AG08395 (cell line): Measurements from ENCODE around the gene TRIM45.

Experiments used
- DNase-seq: peaks from one replicate; pipeline ENCODE4 v3.0.0; 2012; ENCODE audit warnings: mixed read lengths, low spot score

TRIM45 gene

DNA sequence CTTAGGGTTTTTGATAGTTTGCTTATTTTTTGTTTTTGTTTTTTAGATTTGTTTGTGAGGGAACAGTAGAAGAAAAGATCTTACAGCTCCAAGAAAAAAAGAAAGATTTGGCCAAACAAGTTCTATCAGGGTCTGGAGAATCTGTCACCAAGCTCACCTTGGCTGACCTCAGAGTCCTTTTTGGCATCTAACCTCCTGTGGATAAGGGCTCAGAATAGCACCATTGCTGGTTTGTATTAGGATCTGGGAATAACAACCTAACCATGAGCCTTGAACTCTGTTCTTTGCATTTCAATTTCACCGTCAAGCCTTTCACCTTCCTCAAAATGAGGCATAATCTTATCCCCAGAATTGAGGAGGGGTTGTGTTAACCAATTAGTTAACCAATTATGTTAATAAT lies 20.2 kb downstream of the TRIM45 start:
- no peak for DNase-seq

- DNase-seq = no peak
These were observed 23.2 kb downstream of the TRIM45 start for GRCh38 chr1:117098287-117098890.

DNA sequence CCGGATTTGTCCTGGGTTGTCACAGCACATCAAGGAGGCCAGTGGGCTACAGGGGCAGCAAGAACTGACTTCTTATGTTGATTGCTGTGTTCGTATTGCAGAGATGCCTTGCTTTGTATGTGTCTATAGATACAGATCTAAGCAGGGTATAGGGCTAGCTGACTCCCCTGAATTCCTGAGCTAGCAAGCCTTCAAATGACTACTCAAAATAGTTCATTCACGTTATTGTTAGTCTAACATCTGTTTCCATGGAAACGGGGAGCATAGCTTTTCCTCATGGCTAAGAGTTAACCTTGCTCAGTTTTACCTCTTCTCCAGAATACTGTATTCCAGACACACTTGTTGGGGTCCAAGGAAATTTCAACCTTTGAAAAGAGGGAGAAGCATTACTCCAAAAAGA lies 24.1 kb downstream of the TRIM45 start:
- no peak for DNase-seq

DNA sequence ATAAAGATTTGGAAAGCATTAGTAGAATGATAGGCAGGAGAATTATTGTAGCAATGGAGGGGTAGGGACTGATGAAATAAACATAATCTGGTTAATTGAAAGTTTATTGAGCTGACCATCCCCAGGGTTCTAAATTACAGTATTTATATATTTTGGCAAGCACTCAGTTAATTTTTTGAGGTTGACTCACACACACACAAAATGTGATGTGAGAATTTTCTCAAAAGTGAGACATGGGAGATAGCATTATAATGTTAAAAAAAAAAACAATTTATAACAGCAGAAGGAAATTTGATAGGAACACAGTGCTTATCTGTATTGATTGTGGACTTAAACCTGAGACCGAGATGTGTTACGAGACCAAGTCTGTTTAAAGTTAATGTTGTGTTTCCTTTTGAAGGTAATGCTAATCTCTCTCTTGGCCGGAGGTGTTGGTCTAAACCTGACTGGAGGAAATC lies 24.6 kb downstream of the TRIM45 start:
- DNase-seq = no peak

GRCh38 chr1:117094841-117095604 lies 26.5 kb downstream of the TRIM45 start:
- DNase-seq = peak; percentile 62

GRCh38 chr1:117093870-117094621 lies 27.5 kb downstream of the TRIM45 start:
- peak; percentile 45 for DNase-seq

GRCh38 chr1:117093091-117093534 lies 28.4 kb downstream of the TRIM45 start:
- DNase-seq = peak; percentile 86

DNA sequence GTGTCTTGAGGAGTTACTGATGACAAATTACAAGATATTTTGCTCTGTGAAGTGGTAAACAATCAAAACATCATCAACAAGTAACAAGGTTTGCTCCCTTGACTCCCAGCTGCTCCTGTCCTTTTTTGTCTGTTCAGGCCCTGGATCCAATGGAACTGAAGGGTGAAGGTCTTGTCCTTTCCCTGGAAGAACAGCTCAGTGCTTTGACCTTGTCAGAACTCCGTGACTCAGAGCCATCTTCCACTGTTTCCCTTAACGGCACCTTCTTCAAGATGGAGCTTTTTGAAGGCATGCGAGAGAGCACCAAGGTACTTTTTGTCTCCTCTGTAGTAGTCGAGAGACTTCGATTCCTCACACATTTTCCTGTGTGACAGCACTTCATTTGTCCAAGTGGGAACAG lies 29.0 kb downstream of the TRIM45 start:
- no peak for DNase-seq

- DNase-seq = no peak
These were observed 31.6 kb downstream of the TRIM45 start for GRCh38 chr1:117089996-117090395.

DNA sequence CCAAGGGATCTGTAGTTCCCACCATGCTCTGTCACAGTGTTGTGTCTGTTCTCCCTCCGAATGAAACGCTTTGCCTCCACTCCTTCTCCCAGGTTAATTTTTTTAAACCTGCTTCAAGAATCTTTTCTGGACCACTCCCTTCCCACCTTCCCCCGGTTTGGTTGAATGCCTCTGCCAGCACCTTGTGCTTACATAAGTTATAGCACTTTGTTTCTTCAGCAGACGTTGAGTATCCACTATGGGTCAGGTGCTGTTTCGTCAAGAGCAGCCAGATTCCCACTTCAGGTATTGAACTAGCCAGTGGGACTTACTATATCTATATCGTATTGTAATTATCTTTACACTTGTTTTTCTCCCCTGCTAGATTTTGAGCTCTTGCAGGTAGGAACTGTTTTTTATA lies 33.9 kb downstream of the TRIM45 start:
- DNase-seq = no peak

DNA sequence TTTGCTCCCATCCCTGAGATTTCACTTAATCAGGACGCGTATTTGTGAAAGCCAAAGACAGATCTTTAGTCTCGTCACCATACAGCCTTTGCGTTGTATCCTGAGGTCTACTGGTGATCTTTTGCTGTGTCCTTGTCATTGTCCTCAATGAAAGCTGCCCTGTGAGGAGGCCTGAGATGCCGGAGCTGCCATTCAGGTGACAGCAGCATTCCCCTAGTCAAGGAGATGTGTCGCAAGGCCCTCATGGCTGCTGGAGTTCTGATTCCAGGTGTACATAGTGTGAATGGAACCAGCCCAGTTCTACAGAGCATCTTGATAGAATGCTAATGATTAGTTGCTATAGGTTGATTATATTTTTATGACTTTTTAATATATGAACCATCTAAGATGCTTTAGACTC lies 37.3 kb downstream of the TRIM45 start:
- DNase-seq = no peak

DNA sequence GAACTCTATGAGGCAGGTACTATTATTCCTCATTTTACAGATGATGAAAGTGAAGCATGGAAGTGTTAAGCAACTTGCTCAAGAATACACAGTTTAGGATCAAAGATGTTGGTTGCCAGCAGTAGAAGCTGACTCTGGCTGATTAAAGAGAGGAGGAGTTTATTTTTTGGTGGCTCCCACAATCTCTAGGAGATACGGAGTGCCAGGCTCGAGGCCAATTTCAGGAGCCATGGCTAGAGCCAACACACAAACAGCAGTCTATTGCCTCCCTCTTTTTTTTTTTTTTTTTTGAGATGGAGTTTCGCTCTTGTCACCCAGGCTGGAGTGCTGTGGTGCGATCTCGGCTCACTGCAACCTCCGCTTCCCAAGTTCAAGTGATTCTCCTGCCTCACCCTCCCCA lies 41.8 kb downstream of the TRIM45 start:
- no peak for DNase-seq

- peak; percentile 68 for DNase-seq
These were observed 44.3 kb downstream of the TRIM45 start for GRCh38 chr1:117077267-117077666.

- DNase-seq = no peak
These were observed 44.9 kb downstream of the TRIM45 start for GRCh38 chr1:117076648-117077047.

DNA sequence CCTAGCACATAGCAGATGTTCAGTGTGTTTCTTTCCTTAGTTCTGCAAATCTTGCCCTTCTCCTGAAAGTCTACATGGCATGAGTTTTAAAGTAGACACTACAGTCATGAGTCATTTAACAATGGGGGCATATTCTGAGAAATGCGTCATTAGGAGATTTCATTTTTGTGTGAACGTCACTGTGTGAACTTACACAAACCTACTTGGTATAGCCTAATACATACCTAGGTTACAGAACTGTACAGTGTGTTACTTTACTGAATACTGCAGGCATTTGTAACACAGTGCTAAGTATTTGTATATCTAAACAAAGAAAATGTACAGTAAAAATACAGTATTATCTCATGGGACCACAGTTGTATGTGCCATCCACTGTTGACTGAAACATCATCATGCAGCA lies 51.4 kb downstream of the TRIM45 start:
- no peak for DNase-seq

GRCh38 chr1:117069220-117069844 lies 52.2 kb downstream of the TRIM45 start:
- no peak for DNase-seq

- no peak for DNase-seq
These were observed 53.0 kb downstream of the TRIM45 start for GRCh38 chr1:117068580-117068979.

GRCh38 chr1:117067533-117068370 lies 53.8 kb downstream of the TRIM45 start:
- DNase-seq = peak; percentile 82

DNA sequence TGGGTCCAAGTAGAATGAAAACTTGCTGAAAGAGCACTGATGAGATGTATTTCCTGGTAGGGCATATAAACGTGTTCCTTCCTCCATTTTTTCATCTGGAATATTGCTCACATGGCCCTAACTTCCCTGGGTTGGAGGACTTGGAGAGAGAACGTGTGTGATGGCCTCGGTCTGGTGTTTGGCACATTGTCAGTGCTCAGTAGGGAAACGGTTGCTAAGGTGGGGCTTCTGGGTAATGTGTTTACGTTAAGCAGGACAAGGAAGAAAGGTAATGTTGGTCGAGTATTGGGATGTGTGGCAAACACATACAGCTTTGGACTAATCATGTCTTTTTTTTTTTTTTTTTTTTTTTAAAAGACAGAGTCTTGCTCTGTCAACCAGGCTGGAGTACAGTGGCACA lies 55.2 kb downstream of the TRIM45 start:
- no peak for DNase-seq

- DNase-seq = peak; percentile 26
These were observed 59.5 kb downstream of the TRIM45 start for GRCh38 chr1:117061986-117062415.
